HepG2 (cell line): Measurements from ENCODE around the gene TMEM238. TPM values are rescaled to one million over a fixed set of nuclear protein-coding genes. Genes with fewer than 3 reads are reported as not detected.

Experiments used
- BATF2 ChIP-seq: sonication (generic); formaldehyde crosslinking; IDR thresholded peaks from 2 replicates; pipeline ENCODE4 v1.8.0; 2022; ENCODE audit warnings: mild to moderate bottlenecking, missing genetic modification reagents, moderate library complexity
- ELF3 ChIP-seq: IDR thresholded peaks from 2 replicates; pipeline ENCODE4 v1.6.1; 2016; ENCODE audit warnings: missing genetic modification reagents, missing compliant biosample characterization
- HNRNPLL ChIP-seq: fragments of 200-400 bp; formaldehyde crosslinking; IDR thresholded peaks from 2 replicates; pipeline ENCODE4 v1.6.1; 2017; ENCODE audit warnings: mild to moderate bottlenecking, low read depth, low read length; ENCODE audit not compliant: poor library complexity, severe bottlenecking
- MEF2D ChIP-seq: sonication (generic); formaldehyde crosslinking; IDR thresholded peaks from 2 replicates; pipeline ENCODE4 v1.5.1; 2020; ENCODE audit warnings: mild to moderate bottlenecking, missing genetic modification reagents
- RERE ChIP-seq: IDR thresholded peaks from 2 replicates; pipeline ENCODE4 v1.6.1; 2016; ENCODE audit warnings: low read depth, missing genetic modification reagents, missing compliant biosample characterization
- ZBTB10 ChIP-seq: sonication (generic); formaldehyde crosslinking; IDR thresholded peaks from 2 replicates; pipeline ENCODE4 v1.4.0; 2020; ENCODE audit warnings: missing genetic modification reagents, borderline replicate concordance
- ZNF24 ChIP-seq: fragments of 450-650 bp; IDR thresholded peaks from 2 replicates; pipeline ENCODE4 v1.6.1; 2017; ENCODE audit warnings: antibody characterized with exemption, mild to moderate bottlenecking
- ZNF790 ChIP-seq: sonication (generic); formaldehyde crosslinking; IDR thresholded peaks from 2 replicates; pipeline ENCODE4 v1.8.0; 2022; ENCODE audit warnings: missing genetic modification reagents, mild to moderate bottlenecking, borderline replicate concordance
- polyA plus RNA-seq, 8 experiments: library from polyadenylated mRNA; depleted of rRNA in 3 of 8; stranded (reverse) in 7 of 8; unstranded in 1 of 8; fragments of >200 nt; fragmentation: Illumina TruSeq in 4 of 8; extraction: Trizol in 4 of 8; gene quantifications; 2 replicates each; pipeline versions ENCODE4 v1.2.1 to v1.2.3, GENCODE V29; 2011 to 2016; ENCODE audit warnings: low read depth in 4 of 8, missing spikeins in 1 of 8, mixed read lengths in 1 of 8; ENCODE audit not compliant: insufficient read depth in 1 of 8
- total RNA-seq, 5 experiments: library from RNA; depleted of rRNA; stranded (reverse); fragments of >200 nt; fragmentation: Illumina TruSeq; extraction: Trizol; gene quantifications; 2 replicates each; pipeline ENCODE4 v1.2.3, GENCODE V29; 2016; ENCODE audit warnings: low read depth in 1 of 5
- TF ChIP-seq, protein P1 (sequence below): sonication (generic); formaldehyde crosslinking; IDR thresholded peaks from 2 replicates; pipeline ENCODE4 v1.8.0; 2022; ENCODE audit warnings: missing genetic modification reagents, mild to moderate bottlenecking, borderline replicate concordance
- TF ChIP-seq, protein P2 (sequence below): sonication (generic); formaldehyde crosslinking; IDR thresholded peaks from 2 replicates; pipeline ENCODE4 v1.8.1; 2023; ENCODE audit warnings: mild to moderate bottlenecking, missing genetic modification reagents, borderline replicate concordance
- TF ChIP-seq, protein P3 (sequence below): sonication (generic); formaldehyde crosslinking; IDR thresholded peaks from 2 replicates; pipeline ENCODE4 v1.4.0; 2020; ENCODE audit warnings: mild to moderate bottlenecking, missing genetic modification reagents
- TF ChIP-seq, protein P4 (sequence below): sonication (generic); formaldehyde crosslinking; IDR thresholded peaks from 2 replicates; pipeline ENCODE4 v1.4.0; 2020; ENCODE audit warnings: mild to moderate bottlenecking, missing genetic modification reagents
- TF ChIP-seq, protein P5 (sequence below): sonication (generic); formaldehyde crosslinking; IDR thresholded peaks from 2 replicates; pipeline ENCODE4 v1.4.0; 2020; ENCODE audit warnings: mild to moderate bottlenecking, missing genetic modification reagents

Gene TMEM238
- total and polyA plus RNA-seq, 2 of the 13 experiments (the other 11 are each of a cell fraction or from before 2014, with no cell fraction given): not detected

DNA sequence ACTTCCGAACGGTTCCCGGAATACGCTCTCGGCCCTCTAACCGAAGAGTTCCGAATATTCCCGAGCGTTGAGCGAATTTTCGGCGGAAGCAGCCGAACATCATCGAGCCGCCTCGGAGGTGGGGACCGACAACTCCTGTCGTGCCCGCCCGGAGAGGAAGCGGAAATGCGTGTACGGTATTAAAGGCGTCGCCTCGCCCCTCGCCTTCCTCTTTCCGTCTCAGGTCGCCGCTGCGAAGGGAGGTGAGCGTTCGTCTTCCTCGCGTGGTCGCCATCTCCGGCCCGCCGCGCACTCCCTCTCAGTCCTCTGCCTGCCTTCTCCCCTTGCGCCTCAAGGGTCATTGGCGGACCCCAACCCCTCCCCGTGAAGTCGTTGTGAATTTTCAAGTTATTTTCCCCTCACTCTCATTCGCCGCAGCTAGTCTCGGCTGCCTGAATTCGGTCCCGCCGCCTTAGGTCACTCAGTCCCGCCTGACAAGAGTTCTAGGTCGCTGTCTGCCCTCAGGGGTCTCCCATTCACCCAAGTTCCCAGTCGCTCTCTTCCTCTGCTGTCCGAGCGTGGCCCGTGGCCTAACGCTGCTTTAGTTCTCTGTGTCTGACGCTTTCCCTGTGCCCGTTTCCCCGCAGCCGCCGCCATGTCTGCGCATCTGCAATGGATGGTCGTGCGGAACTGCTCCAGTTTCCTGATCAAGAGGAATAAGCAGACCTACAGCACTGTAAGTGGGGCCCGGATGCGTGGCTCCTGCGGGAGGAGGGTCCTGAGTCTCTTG, 1.8 kb upstream of the TMEM238 start, which contains the start of gene RPL28 (continued):
- TF ChIP-seq, protein P1, sequence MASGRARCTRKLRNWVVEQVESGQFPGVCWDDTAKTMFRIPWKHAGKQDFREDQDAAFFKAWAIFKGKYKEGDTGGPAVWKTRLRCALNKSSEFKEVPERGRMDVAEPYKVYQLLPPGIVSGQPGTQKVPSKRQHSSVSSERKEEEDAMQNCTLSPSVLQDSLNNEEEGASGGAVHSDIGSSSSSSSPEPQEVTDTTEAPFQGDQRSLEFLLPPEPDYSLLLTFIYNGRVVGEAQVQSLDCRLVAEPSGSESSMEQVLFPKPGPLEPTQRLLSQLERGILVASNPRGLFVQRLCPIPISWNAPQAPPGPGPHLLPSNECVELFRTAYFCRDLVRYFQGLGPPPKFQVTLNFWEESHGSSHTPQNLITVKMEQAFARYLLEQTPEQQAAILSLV: peak; percentile 30; the same call in 1 of the 2 replicates
- TF ChIP-seq, protein P2, sequence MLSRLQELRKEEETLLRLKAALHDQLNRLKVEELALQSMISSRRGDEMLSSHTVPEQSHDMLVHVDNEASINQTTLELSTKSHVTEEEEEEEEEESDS (CRISPR knock-in tag): no peak
- TF ChIP-seq, protein P3, sequence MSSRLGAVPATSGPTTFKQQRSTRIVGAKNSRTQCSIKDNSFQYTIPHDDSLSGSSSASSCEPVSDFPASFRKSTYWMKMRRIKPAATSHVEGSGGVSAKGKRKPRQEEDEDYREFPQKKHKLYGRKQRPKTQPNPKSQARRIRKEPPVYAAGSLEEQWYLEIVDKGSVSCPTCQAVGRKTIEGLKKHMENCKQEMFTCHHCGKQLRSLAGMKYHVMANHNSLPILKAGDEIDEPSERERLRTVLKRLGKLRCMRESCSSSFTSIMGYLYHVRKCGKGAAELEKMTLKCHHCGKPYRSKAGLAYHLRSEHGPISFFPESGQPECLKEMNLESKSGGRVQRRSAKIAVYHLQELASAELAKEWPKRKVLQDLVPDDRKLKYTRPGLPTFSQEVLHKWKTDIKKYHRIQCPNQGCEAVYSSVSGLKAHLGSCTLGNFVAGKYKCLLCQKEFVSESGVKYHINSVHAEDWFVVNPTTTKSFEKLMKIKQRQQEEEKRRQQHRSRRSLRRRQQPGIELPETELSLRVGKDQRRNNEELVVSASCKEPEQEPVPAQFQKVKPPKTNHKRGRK: peak; percentile 47; the same call in 1 of the 2 replicates
- TF ChIP-seq RERE (CRISPR knock-in tag): no peak
- peak; percentile 5 for TF ChIP-seq HNRNPLL
- TF ChIP-seq BATF2 (CRISPR knock-in tag): no peak
- no peak for TF ChIP-seq ZNF24
- TF ChIP-seq ZBTB10 (CRISPR knock-in tag): 0 out of 2 replicates have a peak, but pooled peaks have one; percentile 57
- TF ChIP-seq, protein P4, sequence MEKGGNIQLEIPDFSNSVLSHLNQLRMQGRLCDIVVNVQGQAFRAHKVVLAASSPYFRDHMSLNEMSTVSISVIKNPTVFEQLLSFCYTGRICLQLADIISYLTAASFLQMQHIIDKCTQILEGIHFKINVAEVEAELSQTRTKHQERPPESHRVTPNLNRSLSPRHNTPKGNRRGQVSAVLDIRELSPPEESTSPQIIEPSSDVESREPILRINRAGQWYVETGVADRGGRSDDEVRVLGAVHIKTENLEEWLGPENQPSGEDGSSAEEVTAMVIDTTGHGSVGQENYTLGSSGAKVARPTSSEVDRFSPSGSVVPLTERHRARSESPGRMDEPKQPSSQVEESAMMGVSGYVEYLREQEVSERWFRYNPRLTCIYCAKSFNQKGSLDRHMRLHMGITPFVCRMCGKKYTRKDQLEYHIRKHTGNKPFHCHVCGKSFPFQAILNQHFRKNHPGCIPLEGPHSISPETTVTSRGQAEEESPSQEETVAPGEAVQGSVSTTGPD (CRISPR knock-in tag): no peak
- peak; percentile 55; the same call in 1 of the 2 replicates for TF ChIP-seq MEF2D (CRISPR knock-in tag)
- peak; percentile 93 for TF ChIP-seq ELF3 (CRISPR knock-in tag)
- TF ChIP-seq, protein P5, sequence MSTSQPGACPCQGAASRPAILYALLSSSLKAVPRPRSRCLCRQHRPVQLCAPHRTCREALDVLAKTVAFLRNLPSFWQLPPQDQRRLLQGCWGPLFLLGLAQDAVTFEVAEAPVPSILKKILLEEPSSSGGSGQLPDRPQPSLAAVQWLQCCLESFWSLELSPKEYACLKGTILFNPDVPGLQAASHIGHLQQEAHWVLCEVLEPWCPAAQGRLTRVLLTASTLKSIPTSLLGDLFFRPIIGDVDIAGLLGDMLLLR (CRISPR knock-in tag): peak; percentile 89
- no peak for TF ChIP-seq ZNF790 (CRISPR knock-in tag)
